Osteoblast (primary cell): Measurements from ENCODE around the gene PRF1. TPM values are rescaled to one million over a fixed set of nuclear protein-coding genes. Genes with fewer than 3 reads are reported as not detected.
"Not testable (repeated sequence)": the region's sequence is repeated elsewhere in the genome, so short reads cannot be mapped to it uniquely, and the experiment has no call there.

Source experiments
- DNase-seq: peaks from one replicate; pipeline ENCODE4 v3.0.0; 2011; ENCODE audit warnings: low spot score, mixed read lengths; ENCODE audit not compliant: insufficient read length; ENCODE audit errors: missing footprints
- H2AFZ ChIP-seq: 2 replicates; pipeline ENCODE4 v1.6.0; 2011; ENCODE audit warnings: mild to moderate bottlenecking, low read length
- H3K27ac ChIP-seq: 2 replicates; pipeline ENCODE4 v1.5.1; 2011; ENCODE audit warnings: mild to moderate bottlenecking, low read depth, low read length, moderate library complexity
- H3K27me3 ChIP-seq: 2 replicates; pipeline ENCODE4 v1.6.0; 2012; ENCODE audit warnings: mild to moderate bottlenecking, control low read depth, inconsistent platforms, low read length, moderate library complexity; ENCODE audit not compliant: insufficient read depth
- H3K36me3 ChIP-seq: 2 replicates; pipeline ENCODE4 v1.5.1; 2011; ENCODE audit warnings: mild to moderate bottlenecking, low read length, control low read depth, moderate library complexity; ENCODE audit not compliant: insufficient read depth
- H3K4me1 ChIP-seq: 2 replicates; pipeline ENCODE4 v1.5.1; 2011; ENCODE audit warnings: mild to moderate bottlenecking, low read length, control low read depth, moderate library complexity; ENCODE audit not compliant: insufficient read depth
- H3K4me2 ChIP-seq: 2 replicates; pipeline ENCODE4 v1.6.0; 2011; ENCODE audit warnings: mild to moderate bottlenecking, low read length; ENCODE audit not compliant: insufficient read depth
- H3K4me3 ChIP-seq: fragments of 200-600 bp; sonication (generic); 3 replicates; pipeline ENCODE4 v1.5.1; 2012; ENCODE audit warnings: mild to moderate bottlenecking, low read length, inconsistent platforms; ENCODE audit not compliant: insufficient read depth
- H3K79me2 ChIP-seq: 2 replicates; pipeline ENCODE4 v1.6.0; 2012; ENCODE audit warnings: mild to moderate bottlenecking, low read length, control low read depth, inconsistent platforms; ENCODE audit not compliant: insufficient read depth
- H3K9me3 ChIP-seq: 2 replicates; pipeline ENCODE4 v1.5.1; 2011; ENCODE audit warnings: low read depth, low read length, control low read depth
- H4K20me1 ChIP-seq: 2 replicates; pipeline ENCODE4 v1.6.0; 2012; ENCODE audit warnings: mild to moderate bottlenecking, low read length, control low read depth; ENCODE audit not compliant: insufficient read depth
- total RNA-seq: library from RNA; depleted of rRNA; stranded (reverse); fragments of >200 nt; gene quantifications from 2 replicates; pipeline ENCODE4 v1.2.3, GENCODE V29; 2012
- TF ChIP-seq, protein P1 (sequence below): IDR thresholded peaks from 2 replicates; pipeline ENCODE4 v1.5.1; 2011; ENCODE audit warnings: mild to moderate bottlenecking, low read depth, low read length, moderate library complexity; ENCODE audit errors: extremely low read depth

PRF1 gene
- total RNA-seq, 1 donor, result not detected

DNA sequence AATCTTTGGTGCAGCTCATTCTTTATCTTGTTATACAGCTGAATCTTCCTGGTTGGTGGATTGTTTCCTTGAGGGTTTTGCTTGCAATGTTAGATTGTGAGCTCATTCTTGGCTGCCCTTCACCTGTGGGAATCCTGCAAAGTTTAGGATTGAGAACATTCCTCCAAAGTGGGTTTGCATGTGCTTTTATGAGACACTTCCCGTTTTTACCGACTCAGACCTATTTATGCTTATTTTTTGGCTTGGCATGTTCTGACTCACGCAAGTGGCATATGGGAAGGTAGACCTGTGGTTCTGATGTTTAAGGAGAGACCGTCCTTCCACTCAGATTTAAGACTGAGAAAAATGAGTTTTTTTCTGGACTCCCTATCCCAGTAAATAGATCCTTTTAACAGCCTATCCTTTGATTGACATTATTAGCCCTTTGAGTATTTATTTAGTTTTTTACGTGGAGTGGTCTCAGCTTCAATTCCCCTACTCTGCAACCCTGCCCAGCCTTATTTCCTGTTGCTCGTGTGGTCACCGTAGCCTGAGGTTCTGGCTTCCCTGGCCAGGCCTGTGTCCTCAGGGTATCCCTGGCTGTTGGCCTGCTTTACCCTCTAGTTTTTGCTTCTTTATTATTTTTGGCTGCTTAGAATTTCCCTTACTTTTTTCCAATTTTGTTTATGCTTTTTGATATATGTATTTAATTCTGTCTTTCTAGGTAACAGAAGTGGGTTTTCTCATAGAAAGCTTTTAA, 13.4 kb upstream of the PRF1 start:
- H3K79me2 ChIP-seq, result no peaks in the 10 kb centered on the region
- no peaks in the 10 kb centered on the region for H3K9me3 ChIP-seq
- peaks cover 37% of the 10 kb centered on the region for H3K4me1 ChIP-seq
- H3K36me3 ChIP-seq, result no peaks in the 10 kb centered on the region
- no peak overlapping the region for H3K4me3 ChIP-seq
- no peak overlapping the region for H2AFZ ChIP-seq
- no peaks in the 10 kb centered on the region for H4K20me1 ChIP-seq
- TF ChIP-seq, protein P1, sequence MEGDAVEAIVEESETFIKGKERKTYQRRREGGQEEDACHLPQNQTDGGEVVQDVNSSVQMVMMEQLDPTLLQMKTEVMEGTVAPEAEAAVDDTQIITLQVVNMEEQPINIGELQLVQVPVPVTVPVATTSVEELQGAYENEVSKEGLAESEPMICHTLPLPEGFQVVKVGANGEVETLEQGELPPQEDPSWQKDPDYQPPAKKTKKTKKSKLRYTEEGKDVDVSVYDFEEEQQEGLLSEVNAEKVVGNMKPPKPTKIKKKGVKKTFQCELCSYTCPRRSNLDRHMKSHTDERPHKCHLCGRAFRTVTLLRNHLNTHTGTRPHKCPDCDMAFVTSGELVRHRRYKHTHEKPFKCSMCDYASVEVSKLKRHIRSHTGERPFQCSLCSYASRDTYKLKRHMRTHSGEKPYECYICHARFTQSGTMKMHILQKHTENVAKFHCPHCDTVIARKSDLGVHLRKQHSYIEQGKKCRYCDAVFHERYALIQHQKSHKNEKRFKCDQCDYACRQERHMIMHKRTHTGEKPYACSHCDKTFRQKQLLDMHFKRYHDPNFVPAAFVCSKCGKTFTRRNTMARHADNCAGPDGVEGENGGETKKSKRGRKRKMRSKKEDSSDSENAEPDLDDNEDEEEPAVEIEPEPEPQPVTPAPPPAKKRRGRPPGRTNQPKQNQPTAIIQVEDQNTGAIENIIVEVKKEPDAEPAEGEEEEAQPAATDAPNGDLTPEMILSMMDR, result no peak
- H3K27me3 ChIP-seq, result no peaks in the 10 kb centered on the region
- peak; percentile 79 for DNase-seq
- peak overlapping the region; percentile 84 for H3K27ac ChIP-seq
- H3K4me2 ChIP-seq, result peak overlapping the region; percentile 28

DNA sequence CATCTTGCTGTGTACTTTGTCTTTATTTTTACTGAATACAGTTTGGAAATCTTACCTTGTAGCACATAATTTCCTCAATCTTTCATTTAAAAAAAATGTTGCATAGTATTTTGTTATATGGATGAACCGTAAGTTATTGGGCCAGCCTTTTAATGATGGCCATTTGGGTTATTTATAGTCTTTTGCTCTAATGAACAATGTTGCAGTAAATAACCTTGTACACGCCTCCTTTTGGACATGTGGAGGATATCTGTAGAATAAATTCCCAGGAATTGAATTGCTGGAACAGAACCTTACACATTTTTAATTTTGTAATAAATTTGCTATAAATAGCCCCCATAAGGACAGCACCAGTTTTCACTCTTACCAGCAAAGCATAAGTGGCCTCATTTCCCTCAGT, 12.7 kb upstream of the PRF1 start:
- H3K36me3 ChIP-seq, result no peaks in the 10 kb centered on the region
- peak overlapping the region; percentile 28 for H3K4me2 ChIP-seq
- no peaks in the 10 kb centered on the region for H3K9me3 ChIP-seq
- DNase-seq, result no peak
- H2AFZ ChIP-seq, result no peak overlapping the region
- peaks cover 37% of the 10 kb centered on the region for H3K4me1 ChIP-seq
- no peaks in the 10 kb centered on the region for H4K20me1 ChIP-seq
- H3K4me3 ChIP-seq, result no peak overlapping the region
- H3K27me3 ChIP-seq, result no peaks in the 10 kb centered on the region
- no peaks in the 10 kb centered on the region for H3K79me2 ChIP-seq
- H3K27ac ChIP-seq, result peak overlapping the region; percentile 84
- TF ChIP-seq, protein P1, result no peak

DNA sequence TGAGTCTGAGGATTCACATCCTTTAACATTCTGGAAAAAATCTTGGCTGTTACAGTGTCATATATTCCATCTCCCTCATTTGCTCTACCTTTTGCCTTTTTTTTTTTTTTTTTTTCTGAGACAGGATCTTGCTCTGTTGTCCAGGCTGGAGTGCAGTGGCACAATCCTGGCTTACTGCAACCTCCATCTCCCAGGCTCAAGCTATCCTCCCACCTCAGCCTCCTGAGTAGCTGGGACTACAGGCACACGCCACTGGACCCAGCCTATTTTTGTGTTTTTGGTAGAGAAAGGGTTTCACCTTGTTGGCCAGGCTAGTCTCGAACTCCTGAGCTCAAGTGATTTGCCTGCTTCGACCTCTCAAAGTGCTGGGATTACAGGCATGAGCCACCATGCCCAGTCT, 11.8 kb upstream of the PRF1 start:
- H3K4me3 ChIP-seq, H2AFZ ChIP-seq, H3K79me2 ChIP-seq, H3K4me2 ChIP-seq, H3K9me3 ChIP-seq, DNase-seq, H3K36me3 ChIP-seq, H3K27me3 ChIP-seq, H4K20me1 ChIP-seq, H3K27ac ChIP-seq: not testable (repeated sequence)
- peaks cover 37% of the 10 kb centered on the region for H3K4me1 ChIP-seq

DNA sequence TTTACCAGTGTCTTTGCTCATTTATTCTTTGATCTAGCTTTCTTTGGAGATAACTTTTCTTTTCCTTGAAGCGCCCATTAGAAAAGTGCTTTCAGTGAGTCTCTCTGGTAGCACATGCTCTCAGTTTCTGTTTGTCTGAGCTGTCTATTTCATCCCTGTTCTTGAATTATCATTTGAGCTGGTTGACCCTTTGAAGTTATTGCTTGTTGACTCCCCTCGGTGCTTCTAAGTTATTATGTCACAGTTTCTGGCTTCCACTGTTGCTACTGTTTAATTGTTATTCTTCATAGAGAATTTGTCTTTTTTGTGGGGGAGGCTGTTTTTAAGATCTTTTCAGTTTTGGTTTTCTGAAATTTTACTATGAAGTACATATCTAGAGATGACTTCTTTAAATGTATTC, 11.4 kb upstream of the PRF1 start:
- Histone ChIP-seq H3K4me1 (peaks cover 34% of the 10 kb centered on the region), H3K4me2 (no peak overlapping the region), H2AFZ (no peak overlapping the region), H4K20me1 (no peaks in the 10 kb centered on the region), H3K9me3 (no peaks in the 10 kb centered on the region), H3K4me3 (no peak overlapping the region), H3K27me3 (no peaks in the 10 kb centered on the region), H3K79me2 (no peaks in the 10 kb centered on the region), H3K27ac (no peak overlapping the region), H3K36me3 (no peaks in the 10 kb centered on the region)
- TF ChIP-seq, protein P1, result no peak
- no peak for DNase-seq
